Activated naive CD4-positive, alpha-beta T cell treated with Interleukin-2 at 50 U/mL for 16 hours (primary cell): ENCODE results near the gene TBL3.
"Not testable (repeated sequence)": the region's sequence is repeated elsewhere in the genome, so short reads cannot be mapped to it uniquely, and the experiment has no call there.

ENCODE experiments used
- DNase-seq: peaks from one replicate; pipeline ENCODE4 v3.0.0-alpha.2; 2020

The TBL3 gene

GRCh38 chr16:1971796-1972489, at the start of gene TBL3:
Gene TBL3, plus strand, starts transcription at chr16:1972053. Its CDS starts 112 bp downstream, at chr16:1972165.
- peak; percentile 97 for DNase-seq

DNA sequence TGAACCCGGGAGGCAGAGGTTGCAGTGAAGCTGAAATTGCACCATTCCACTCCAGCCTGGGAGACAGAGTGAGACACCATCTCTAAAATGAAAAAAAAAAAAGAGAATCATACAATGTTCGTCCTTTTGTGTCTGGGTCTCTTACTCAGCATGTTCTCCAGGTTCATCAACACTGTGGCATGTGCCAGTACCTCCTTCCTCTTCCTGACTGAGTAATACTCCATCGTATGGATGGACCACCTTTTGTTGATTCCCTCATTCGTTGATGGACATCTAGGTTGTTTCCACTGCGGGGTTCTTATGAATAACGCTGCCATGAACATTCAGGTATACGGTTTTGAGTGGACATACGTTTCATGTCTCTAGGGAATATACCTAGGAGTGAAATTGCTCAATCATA, 49.5 kb upstream of the TBL3 start:
- DNase-seq, result no peak

DNA sequence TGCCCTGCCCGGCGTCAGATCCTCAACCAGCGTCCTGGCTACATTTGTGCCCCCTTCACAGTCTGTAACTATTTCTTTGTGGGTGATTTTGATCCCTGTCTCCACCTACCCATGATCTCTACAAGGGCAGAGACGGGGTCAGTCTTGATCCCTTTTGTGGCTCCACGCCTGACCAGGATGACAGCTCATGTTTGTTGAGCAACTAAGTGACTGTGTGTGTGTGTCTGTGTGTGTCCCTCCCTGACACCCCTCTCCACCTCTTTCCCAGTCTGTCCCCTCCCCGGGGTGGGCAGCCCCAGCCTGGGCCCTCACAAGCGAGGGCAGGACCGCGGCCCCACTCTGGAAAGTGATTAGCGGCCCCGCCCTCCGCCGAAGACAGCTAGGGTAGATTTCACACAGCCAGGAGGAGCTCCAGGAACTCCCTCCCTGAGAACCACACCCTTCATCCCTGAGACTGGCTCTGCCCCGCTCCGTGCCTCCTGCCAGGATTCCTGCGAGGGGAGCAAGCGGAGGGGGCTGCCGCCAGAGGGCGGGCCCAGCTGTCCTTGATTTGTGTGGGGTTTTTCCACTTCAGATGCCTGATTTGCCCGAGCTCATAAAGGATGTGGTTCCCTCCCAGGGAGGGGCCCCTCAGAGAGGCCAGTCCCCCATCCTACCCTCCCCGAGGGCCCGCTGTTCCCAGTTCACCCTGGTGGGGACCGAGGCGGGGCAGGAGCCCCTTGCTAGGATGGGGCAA, 48.4 kb upstream of the TBL3 start:
- peak; percentile 15 for DNase-seq

- DNase-seq, result no peak
These were observed 47.8 kb upstream of the TBL3 start for GRCh38 chr16:1924095-1924494.

- DNase-seq, result no peak
These were observed 45.6 kb upstream of the TBL3 start for GRCh38 chr16:1926271-1926670.

GRCh38 chr16:1929105-1929504, 42.7 kb upstream of the TBL3 start:
- DNase-seq, result no peak

DNA sequence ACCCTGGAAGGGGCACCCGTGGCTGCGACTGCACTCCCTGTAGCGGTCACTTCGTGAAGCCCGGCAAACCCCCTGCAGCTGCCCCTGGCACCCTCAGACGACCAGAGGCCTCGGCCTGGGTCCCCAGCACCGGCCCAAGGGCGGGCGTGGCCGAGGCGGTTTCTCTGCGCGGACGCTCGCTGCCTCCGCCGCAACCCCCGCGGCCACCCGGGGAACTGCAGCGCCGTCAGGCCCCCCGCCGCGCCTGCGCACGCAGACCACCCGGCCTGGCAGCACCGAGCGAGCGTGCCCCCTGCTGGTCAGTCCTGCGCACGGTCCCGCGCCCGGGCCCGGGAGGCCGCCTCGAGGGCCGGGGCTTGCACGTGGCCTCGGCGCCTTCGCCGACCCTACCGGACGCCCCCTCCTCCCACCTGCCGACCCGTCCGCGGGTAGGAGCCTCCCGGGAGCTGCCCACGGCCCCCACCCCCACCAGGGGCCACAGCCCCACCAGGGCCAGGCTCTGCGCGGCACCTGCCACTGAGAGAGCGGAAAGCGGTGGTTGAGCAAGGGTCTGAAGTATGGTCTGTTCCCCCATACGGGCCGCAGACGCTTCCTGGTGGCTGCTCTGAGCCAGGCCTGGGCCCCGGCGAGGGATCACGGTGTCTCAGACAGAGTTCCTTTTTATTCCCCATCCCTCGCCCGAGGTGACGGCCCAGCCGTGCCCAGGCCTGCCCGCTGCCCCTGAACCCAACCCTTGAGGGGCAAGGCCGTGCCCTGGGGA, 42.1 kb upstream of the TBL3 start:
- peak; percentile 92 for DNase-seq

- DNase-seq, result no peak
These were observed 41.5 kb upstream of the TBL3 start for GRCh38 chr16:1930338-1930720.

DNA sequence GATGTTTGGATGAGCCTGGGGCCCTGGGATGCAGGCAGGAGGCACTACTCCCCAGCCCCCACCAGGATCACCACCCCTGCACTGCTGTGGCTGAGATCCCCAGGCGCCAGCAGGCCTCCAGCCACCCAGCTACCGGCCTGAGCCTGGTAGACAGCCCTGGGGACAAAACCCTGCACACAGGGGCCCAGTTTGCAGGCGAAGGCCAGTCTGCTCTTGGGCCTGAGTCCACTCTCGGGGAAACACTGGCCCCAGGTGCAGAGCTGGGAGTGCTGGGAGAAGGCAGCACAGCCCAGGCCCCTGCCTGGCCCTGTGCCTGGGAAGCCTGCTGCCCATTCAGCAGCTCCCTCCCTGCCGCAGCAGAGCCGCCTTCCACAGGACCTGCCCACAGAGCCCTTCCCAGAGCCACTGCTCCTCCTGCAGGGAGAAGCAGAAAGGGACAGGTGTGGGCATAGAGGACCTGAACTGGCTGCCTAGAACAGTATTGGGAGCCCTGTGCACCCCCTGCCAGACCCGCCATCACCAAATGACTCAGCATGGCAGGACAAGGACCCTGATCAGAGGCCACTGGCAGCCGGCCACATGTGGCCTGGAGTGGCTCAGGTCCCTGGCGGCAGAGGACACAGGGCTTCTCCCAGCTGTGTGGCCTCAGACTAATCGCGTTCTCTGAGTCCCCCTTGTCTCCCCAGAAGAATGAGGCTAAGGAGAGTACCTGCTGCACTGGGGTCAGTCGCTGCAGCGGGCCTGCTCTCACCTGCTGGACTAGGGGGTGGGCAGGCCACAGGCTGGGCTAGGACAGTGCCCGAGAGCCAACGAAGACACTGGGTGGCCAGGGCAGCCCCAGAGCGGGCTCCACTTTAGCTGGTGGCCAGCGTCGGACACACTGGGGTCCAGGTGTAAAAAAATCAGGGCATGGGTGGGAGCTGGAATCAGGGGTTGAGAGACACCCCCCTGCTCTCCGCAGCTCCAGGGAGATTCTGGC, 39.5 kb upstream of the TBL3 start:
- no peak for DNase-seq

DNA sequence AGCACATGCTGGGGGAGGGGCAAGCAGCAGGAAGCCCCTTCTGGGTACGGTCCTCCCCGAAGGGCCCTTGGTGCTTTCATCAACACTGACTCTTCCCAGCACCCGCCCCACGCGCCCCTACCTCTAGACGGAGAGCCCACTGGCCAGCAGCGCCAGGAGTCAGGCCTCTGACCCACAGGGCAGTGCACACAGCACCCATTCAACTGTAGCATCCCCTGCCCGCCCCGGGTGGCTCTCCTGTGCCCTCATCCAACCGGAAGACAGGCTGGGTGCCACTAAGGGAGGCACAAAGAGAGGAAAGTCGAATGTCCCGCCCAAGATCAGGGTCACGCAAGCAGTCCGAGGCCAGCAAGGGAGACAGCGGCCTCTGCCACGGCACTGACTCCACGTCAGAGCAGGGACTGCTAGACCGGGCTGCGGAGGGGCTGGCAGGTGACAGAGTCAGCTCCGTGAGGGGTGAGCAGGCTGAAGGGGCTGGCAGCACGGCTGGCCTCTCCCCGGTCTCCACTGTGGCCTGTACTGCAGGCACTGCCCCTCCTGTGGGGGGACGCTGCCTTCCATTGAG, 38.7 kb upstream of the TBL3 start:
- no peak for DNase-seq

DNA sequence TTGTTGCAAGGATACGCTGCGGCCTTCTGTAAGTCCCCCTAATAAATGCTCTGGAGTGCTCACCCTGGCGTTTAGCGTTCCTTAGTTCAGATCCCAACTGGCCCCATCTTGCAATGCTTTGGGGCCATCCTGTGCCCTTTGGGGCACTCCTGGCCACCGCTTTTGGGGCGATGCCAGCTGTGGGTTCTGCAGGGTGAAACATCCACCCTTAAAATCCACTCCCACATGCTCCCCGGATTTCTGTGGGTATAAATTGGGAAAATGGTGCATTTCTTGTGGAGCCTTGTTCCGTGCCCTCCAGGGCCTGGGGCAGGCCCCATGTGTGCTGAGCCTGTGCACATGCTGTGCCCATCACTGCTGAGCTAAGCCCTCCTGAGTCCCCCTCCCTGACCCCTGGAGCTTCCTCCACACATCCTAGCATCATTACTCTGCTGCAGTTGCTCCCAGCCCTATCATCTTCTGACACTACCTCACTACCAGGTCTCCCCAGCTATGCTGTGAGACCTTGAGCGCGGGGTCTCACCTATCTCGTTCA, 34.8 kb upstream of the TBL3 start:
- DNase-seq, result no peak

- DNase-seq, result no peak
These were observed 33.5 kb upstream of the TBL3 start for GRCh38 chr16:1938316-1938715.

DNA sequence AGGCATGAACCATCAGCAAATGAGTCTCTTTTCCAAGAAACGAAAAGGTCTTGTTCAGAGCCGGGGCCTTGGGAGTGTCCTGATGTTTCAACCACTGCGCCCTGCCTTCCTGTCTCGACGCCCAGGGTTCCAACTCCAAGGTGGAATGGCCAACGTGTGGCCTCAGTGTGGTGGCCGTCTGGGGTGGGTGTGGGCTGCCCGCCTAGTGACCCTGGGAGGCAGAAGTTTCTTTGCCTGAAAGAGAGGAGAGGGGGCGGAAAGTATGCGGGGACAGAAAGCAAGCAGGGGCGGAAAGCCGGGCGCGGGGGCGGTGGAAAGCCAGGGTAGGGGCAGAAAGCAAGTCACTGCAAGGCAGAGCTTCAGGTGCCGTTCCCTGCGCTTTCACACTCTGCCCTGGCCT, 32.9 kb upstream of the TBL3 start:
- no peak for DNase-seq

DNA sequence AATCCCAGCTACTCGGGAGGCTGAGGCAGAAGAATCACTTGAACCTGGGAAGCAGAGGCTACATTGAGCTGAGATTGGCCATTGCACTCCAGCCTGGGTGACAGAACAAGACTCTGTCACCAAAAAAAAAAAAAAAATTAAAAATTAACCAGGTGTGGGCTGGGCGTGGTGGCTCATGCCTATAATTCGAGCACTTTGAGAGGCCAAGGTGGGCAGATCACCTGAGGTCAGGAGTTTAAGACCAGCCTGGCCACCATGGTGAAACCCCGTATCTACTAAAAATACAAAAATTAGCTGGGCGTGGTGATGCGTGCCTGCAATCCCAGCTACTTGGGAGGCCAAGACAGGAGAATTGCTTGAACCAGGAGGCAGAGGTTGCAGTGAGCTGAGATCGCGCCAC, 32.0 kb upstream of the TBL3 start:
- DNase-seq, result not testable (repeated sequence)

- DNase-seq, result no peak
These were observed 31.3 kb upstream of the TBL3 start for GRCh38 chr16:1940273-1941161.

DNA sequence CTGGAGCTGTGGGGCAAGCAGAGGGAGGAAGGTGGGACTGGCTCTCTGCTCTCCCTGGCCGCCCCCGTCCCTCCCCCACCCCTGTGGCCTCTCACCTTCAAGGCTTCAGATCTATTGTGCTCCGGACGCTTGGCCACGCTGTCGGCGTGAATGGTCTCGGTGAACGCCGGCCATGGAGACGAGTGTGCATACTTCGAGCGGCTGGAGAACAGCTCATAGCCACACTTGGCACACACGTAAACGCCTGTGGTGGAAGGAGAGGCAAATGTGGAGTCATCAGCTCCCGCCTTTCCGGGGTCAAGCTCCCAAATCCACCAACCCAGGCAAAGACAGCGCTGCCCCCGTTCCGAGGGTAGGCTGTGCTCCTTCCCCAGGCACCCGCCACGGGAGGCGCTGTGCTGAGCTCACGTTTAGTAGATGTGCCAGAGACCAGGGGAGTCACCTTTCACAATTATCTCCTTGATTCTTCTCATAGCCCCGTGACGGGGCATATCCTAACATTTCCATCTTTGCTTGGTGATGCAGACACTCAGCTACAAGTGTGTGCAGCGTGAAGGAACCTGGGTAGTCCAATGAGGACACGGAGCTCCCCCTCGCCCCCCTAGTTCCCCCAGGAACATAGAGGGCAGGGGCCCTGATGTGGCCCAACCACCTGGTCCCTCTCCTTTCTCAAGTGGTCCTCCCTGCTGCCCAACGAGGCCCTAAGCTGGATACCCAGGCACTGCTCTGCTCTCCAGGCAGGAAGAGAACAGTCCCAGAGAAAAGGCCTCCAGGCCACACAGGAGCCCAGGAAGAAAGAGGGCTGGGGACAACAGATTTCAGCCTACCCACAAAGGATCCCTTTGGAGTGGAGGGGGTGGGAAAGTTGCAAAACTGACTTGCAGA, 30.4 kb upstream of the TBL3 start:
- DNase-seq, result no peak

DNA sequence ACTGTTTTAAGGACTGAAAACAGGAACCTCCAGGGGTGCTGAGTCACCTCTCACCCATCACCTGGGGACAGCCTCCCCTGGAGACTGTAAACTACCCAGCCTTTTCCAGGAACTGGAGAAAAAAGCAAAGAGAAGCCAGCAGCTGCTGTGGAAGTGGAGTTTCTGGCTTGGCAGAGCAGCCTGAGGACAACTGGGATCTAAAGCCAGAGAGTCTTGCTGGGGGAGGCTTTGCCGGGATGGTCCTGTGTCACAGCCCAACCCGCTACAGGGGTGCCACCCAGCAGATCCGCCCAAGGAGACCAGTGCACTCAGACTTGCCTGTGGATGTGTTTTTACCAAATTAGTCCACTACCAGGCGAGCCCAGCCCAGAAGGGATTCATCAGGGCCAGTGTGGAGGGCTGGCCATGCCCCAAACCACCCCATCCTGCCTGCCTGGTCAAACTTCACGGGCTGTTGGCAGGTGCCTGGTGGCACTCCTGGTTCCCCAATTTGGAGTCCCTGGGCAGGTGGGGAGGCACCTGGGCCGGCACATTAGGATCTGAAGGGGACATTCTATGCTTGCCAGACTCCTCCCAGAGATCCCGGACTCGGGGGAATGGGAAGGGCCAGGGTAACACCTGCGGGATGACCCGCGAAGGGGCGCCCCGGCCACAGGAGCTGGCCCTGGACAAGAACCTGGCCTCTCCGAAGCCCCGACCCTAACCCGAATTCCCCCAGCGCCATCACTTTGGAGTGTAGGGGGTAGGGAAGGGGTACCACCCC, 29.6 kb upstream of the TBL3 start:
- no peak for DNase-seq

DNA sequence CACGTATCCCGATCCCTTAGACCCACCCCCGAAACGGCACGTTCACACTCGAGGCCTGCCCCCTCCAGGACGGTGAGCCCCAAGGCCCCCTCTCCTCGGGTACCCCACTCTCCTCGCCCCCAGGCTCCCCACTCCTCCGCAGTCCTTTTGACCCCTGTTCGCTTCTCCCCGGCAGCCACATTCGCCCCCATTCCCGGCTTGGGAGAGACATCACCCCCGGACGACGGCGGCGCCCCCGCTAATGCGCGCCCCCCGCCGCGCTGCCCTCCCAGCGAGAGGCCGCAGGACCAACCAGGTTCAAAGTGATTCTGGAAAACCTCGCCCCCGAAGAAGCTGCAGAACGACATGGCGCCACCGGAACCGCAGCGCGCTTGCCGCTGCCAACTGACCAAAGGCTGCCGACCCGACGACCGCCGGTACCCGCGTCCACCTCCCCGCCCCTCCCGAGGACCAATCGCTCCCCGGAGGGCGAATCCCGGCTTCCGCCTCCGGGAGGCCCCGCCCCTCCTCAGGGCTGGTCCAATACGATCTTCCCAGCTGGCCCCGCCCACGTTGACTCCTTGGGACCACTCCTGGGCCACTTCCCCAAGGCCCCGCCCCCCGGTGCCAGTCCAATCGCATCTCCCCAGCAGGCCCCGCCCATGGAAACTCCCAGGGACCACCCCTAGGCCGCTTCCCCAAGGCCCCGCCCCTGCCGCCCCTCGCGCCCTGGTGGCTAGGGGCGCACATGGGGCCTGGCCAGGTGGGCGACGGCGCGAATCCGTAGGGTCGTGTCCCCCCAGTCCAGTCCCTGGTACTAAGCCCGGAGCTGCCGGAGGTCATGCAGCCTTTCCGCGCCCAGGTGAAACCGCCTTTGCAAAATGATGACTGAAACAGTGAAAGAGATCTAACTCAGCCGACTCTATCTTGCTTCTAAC, 28.8 kb upstream of the TBL3 start, which contains the start of gene MSRB1:
TSS of gene MSRB1 (minus strand) at position 390 of the 917 bp plus-strand sequence. CDS start at position 347, 43 bp downstream.
- DNase-seq, result peak; percentile 99
